SK-N-SH (cell line): ENCODE measurements around the gene NKIRAS1. TPM values are rescaled to one million over a fixed set of nuclear protein-coding genes. Genes with fewer than 3 reads are reported as not detected.
A peak's percentile ranks its signal among the peaks of the same experiment; 100 is the strongest.

Source experiments
- CTCF ChIA-PET: fragments of 300-600, 350-600 bp; formaldehyde crosslinking; extraction: SDS; loops from one replicate; lab custom pipeline; 2021; lab: Yijun Ruan, JAX
- POLR2A ChIA-PET: fragments of 350-600 bp; sonication (Branson Sonifier 250); formaldehyde crosslinking; extraction: SDS; loops from one replicate; lab custom pipeline; 2020; ENCODE audit warnings: antibody characterized with exemption, inconsistent platforms; lab: Yijun Ruan, JAX
- DNase-seq: peaks from one replicate; pipeline ENCODE4 v3.0.0; 2012
- H2AFZ ChIP-seq: fragments of 200-600 bp; sonication (generic); 2 replicates; pipeline ENCODE4 v1.8.1; 2016; ENCODE audit warnings: antibody characterized with exemption, mild to moderate bottlenecking, low read depth
- H3F3A ChIP-seq: fragments of 200-600 bp; sonication (generic); replicated peaks from 2 replicates; pipeline ENCODE3; 2016; ENCODE audit warnings: antibody characterized with exemption, mild to moderate bottlenecking; ENCODE audit not compliant: insufficient read depth
- H3K27ac ChIP-seq, 2 experiments: fragments of 200-500 bp in 1 of 2; fragments of 200-600 bp in 1 of 2; sonication (Bioruptor generic) in 1 of 2; sonication (generic), shearing (Covaris generic) in 1 of 2; 2 replicates each; pipeline versions ENCODE4 v1.5.1 to v1.6.1; 2014 to 2016; ENCODE audit warnings: low read depth in 2 of 2, inconsistent platforms in 1 of 2, low read length in 1 of 2, mild to moderate bottlenecking in 1 of 2, mixed read lengths in 1 of 2
- H3K27me3 ChIP-seq: fragments of 200-600 bp; sonication (generic), shearing (Covaris generic); 2 replicates; pipeline ENCODE4 v1.6.1; 2016; ENCODE audit warnings: mixed run types; ENCODE audit not compliant: insufficient read depth
- H3K36me3 ChIP-seq, 2 experiments: fragments of 200-500 bp in 1 of 2; fragments of 200-600 bp in 1 of 2; sonication (Bioruptor generic) in 1 of 2; sonication (generic) in 1 of 2; replicated peaks in 1 of 2; 2 replicates each; pipeline versions ENCODE3 to v1.5.1; 2014 to 2016; ENCODE audit warnings: low read length in 1 of 2, mild to moderate bottlenecking in 1 of 2; ENCODE audit not compliant: insufficient read depth in 2 of 2, control insufficient read depth in 1 of 2
- H3K4me1 ChIP-seq, 2 experiments: fragments of 200-500 bp in 1 of 2; fragments of 200-600 bp in 1 of 2; sonication (Bioruptor generic) in 1 of 2; sonication (generic), shearing (Covaris generic) in 1 of 2; 2 replicates each; pipeline versions ENCODE4 v1.5.1 to v1.6.1; 2014 to 2016; ENCODE audit warnings: low read depth in 1 of 2, low read length in 1 of 2, mixed run types in 1 of 2; ENCODE audit not compliant: insufficient read depth in 2 of 2, control insufficient read depth in 1 of 2
- H3K4me2 ChIP-seq: fragments of 200-600 bp; sonication (generic), shearing (Covaris generic); 2 replicates; pipeline ENCODE4 v1.6.1; 2017; ENCODE audit warnings: mixed run types
- H3K4me3 ChIP-seq, 2 experiments: fragments of 200-500 bp in 1 of 2; fragments of 200-600 bp in 1 of 2; sonication (Bioruptor generic) in 1 of 2; sonication (generic), shearing (Covaris generic) in 1 of 2; 2 replicates each; pipeline versions ENCODE4 v1.5.1 to v1.8.1; 2014 to 2016; ENCODE audit warnings: low read depth in 2 of 2, inconsistent platforms in 1 of 2, low read length in 1 of 2, mild to moderate bottlenecking in 1 of 2, mixed read lengths in 1 of 2, moderate library complexity in 1 of 2
- H3K79me2 ChIP-seq: fragments of 200-600 bp; sonication (generic); 2 replicates; pipeline ENCODE4 v1.8.1; 2017; ENCODE audit warnings: mild to moderate bottlenecking; ENCODE audit not compliant: insufficient read depth
- H3K9ac ChIP-seq: fragments of 200-600 bp; sonication (generic); 2 replicates; pipeline ENCODE4 v1.6.1; 2017; ENCODE audit warnings: mixed run types
- H3K9me2 ChIP-seq: fragments of 200-600 bp; sonication (generic); 2 replicates; pipeline ENCODE4 v1.6.1; 2017; ENCODE audit warnings: mixed run types
- H3K9me3 ChIP-seq: fragments of 200-600 bp; sonication (generic); 2 replicates; pipeline ENCODE4 v1.6.1; 2017; ENCODE audit warnings: mixed run types, mild to moderate bottlenecking, moderate library complexity
- H4K20me1 ChIP-seq: fragments of 200-600 bp; sonication (generic); 2 replicates; pipeline ENCODE4 v1.6.1; 2017; ENCODE audit warnings: mild to moderate bottlenecking, mixed run types; ENCODE audit not compliant: insufficient read depth
- EP300 ChIP-seq, 2 experiments: IDR thresholded peaks; 2 replicates each; pipeline versions ENCODE4 v1.4.0 to v1.6.1; 2012; ENCODE audit warnings: borderline replicate concordance in 1 of 2, low read depth in 1 of 2, low read length in 1 of 2
- FOXJ3 ChIP-seq: sonication (generic); formaldehyde crosslinking; IDR thresholded peaks from 2 replicates; pipeline ENCODE4 v1.5.1; 2020; ENCODE audit warnings: mild to moderate bottlenecking, missing genetic modification reagents
- FOXM1 ChIP-seq: IDR thresholded peaks from 2 replicates; pipeline ENCODE4 v1.4.0; 2012; ENCODE audit warnings: low read depth, mild to moderate bottlenecking
- GATA2 ChIP-seq: sonication (generic); formaldehyde crosslinking; IDR thresholded peaks from 2 replicates; pipeline ENCODE4 v1.5.0; 2020; ENCODE audit warnings: mild to moderate bottlenecking, missing genetic modification reagents
- MXI1 ChIP-seq: IDR thresholded peaks from 2 replicates; pipeline ENCODE4 v1.6.1; 2012; ENCODE audit warnings: mild to moderate bottlenecking, low read depth, low read length, improper control_type of control experiment
- NFIC ChIP-seq: IDR thresholded peaks from 2 replicates; pipeline ENCODE4 v1.4.0; 2012; ENCODE audit warnings: borderline replicate concordance
- NRF1 ChIP-seq: IDR thresholded peaks from 2 replicates; pipeline ENCODE4 v1.6.1; 2012; ENCODE audit warnings: low read depth, mild to moderate bottlenecking, low read length
- RAD21 ChIP-seq: IDR thresholded peaks from 2 replicates; pipeline ENCODE4 v1.6.1; 2012; ENCODE audit warnings: mild to moderate bottlenecking, low read length
- RCOR1 ChIP-seq: fragments of 150-350 bp; IDR thresholded peaks from 2 replicates; pipeline ENCODE4 v1.6.1; 2017; ENCODE audit warnings: antibody characterized with exemption, low read length
- RXRA ChIP-seq: IDR thresholded peaks from 2 replicates; pipeline ENCODE4 v1.4.0; 2012; ENCODE audit warnings: low read depth, mild to moderate bottlenecking, borderline replicate concordance
- SMC3 ChIP-seq: IDR thresholded peaks from 2 replicates; pipeline ENCODE4 v1.6.1; 2012; ENCODE audit warnings: low read depth, low read length, improper control_type of control experiment
- TCF12 ChIP-seq: IDR thresholded peaks from 2 replicates; pipeline ENCODE4 v1.4.0; 2012
- WGBS: methylation state at CpG from one replicate; pipeline ENCODE4 v1.1.6; 2017; ENCODE audit warnings: low lambda C conversion rate; 5-methylcytosine and 5-hydroxymethylcytosine counted together
- polyA plus RNA-seq, 3 experiments: library from polyadenylated mRNA; depleted of rRNA; stranded (reverse); fragments of >200 nt; gene quantifications; 2 replicates each; pipeline ENCODE4 v1.2.3, GENCODE V29; 2012
- TF ChIP-seq, protein P1 (sequence below): fragments of 150-350 bp; IDR thresholded peaks from 2 replicates; pipeline ENCODE4 v1.6.1; 2016; ENCODE audit warnings: mild to moderate bottlenecking, low read depth, low read length
- TF ChIP-seq, protein P2 (sequence below): IDR thresholded peaks from 2 replicates; pipeline ENCODE4 v1.6.1; 2012; ENCODE audit warnings: mild to moderate bottlenecking, low read depth, low read length, moderate library complexity
- TF ChIP-seq, protein P3 (sequence below): IDR thresholded peaks from 2 replicates; pipeline ENCODE4 v1.4.0; 2012; ENCODE audit warnings: low read depth

Gene NKIRAS1
- polyA plus RNA-seq, 1 of the 3 experiments (the other 2 are of a cell fraction), result 8.1 TPM

DNA sequence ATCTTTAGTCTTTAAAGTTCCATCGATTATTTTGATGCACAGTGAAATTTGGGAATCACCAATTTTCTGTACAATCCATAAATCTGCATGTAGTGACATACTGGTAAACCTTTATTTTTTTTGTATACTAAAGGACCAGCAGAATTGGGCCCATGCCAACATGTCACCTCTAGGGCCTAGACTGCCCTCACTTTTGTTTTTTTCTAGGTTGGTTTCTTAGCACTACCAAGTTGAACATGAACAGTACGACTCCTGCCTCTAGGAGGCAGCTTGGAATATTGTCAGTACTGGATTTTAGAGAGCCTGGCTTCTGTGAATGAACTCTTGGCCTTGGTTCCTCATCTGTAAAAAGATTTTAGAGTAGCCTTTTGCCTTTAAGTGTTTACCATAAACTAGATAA, 32.3 kb downstream of the NKIRAS1 start:
- CTCF ChIA-PET, result interaction anchor here (1.1 to 2.2 kb wide), 3 partner anchors 41 to 73 kb away, joined by 3 to 7 read pairs (median 7); no protein-coding TSS in a partner anchor

DNA sequence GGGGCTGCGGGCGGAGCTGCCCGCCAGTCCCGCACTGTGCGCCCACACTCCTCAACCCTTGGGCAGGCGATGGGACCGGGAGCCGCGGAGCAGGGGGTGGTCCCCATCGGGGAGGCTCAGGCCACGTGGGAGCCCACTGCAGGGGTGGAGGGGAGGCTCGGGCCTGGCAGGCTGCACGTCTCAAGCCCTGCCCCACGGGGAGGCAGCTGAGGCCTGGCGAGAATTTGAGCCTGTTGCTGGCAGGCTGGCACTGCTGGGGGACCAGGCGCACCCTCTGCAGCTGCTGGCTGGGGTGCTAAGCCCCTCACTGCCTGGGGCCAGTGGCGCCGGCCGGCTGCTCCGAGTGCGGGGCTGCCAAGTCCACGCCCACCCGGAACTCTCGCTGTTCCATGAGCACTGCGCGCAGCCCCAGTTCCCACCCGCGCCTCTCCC, 34.3 kb downstream of the NKIRAS1 start:
- no peak overlapping the region for H2AFZ ChIP-seq
- WGBS, result 95% methylated on average over 27 of the region's 28 CpGs
- POLR2A ChIA-PET, result no interaction called here
- TF ChIP-seq RXRA, result no peak
- TF ChIP-seq, protein P1, sequence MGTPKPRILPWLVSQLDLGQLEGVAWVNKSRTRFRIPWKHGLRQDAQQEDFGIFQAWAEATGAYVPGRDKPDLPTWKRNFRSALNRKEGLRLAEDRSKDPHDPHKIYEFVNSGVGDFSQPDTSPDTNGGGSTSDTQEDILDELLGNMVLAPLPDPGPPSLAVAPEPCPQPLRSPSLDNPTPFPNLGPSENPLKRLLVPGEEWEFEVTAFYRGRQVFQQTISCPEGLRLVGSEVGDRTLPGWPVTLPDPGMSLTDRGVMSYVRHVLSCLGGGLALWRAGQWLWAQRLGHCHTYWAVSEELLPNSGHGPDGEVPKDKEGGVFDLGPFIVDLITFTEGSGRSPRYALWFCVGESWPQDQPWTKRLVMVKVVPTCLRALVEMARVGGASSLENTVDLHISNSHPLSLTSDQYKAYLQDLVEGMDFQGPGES, result no peak
- TF ChIP-seq SMC3, result no peak
- TF ChIP-seq, protein P2, sequence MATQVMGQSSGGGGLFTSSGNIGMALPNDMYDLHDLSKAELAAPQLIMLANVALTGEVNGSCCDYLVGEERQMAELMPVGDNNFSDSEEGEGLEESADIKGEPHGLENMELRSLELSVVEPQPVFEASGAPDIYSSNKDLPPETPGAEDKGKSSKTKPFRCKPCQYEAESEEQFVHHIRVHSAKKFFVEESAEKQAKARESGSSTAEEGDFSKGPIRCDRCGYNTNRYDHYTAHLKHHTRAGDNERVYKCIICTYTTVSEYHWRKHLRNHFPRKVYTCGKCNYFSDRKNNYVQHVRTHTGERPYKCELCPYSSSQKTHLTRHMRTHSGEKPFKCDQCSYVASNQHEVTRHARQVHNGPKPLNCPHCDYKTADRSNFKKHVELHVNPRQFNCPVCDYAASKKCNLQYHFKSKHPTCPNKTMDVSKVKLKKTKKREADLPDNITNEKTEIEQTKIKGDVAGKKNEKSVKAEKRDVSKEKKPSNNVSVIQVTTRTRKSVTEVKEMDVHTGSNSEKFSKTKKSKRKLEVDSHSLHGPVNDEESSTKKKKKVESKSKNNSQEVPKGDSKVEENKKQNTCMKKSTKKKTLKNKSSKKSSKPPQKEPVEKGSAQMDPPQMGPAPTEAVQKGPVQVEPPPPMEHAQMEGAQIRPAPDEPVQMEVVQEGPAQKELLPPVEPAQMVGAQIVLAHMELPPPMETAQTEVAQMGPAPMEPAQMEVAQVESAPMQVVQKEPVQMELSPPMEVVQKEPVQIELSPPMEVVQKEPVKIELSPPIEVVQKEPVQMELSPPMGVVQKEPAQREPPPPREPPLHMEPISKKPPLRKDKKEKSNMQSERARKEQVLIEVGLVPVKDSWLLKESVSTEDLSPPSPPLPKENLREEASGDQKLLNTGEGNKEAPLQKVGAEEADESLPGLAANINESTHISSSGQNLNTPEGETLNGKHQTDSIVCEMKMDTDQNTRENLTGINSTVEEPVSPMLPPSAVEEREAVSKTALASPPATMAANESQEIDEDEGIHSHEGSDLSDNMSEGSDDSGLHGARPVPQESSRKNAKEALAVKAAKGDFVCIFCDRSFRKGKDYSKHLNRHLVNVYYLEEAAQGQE, result no peak
- TF ChIP-seq NRF1, result no peak
- TF ChIP-seq MXI1, result no peak
- TF ChIP-seq FOXJ3 (CRISPR knock-in tag), result no peak
- TF ChIP-seq FOXM1, result no peak

More for the DNA sequence above, 32.3 kb downstream of the NKIRAS1 start:
- Histone ChIP-seq H2AFZ (no peak overlapping the region), H3F3A (no peaks in the 10 kb centered on the region), H3K9ac (no peak overlapping the region), H3K36me3 (peaks cover 24 to 26% of the 10 kb centered on the region in 2 experiments), H3K9me3 (no peaks in the 10 kb centered on the region), H3K9me2 (no peaks in the 10 kb centered on the region), H3K4me3 (no peak overlapping the region), H3K27ac (no peak overlapping the region), H3K4me2 (no peak overlapping the region), H3K4me1 (no peaks in the 10 kb centered on the region; a peak in 2 of 4 replicates), H3K27me3 (no peaks in the 10 kb centered on the region), H3K79me2 (peaks cover 22% of the 10 kb centered on the region), H4K20me1 (peaks cover 38% of the 10 kb centered on the region)
- POLR2A ChIA-PET, result interaction anchor here (1.5 kb wide), 1 partner anchor 32 kb away, joined by 3 read pairs; the partner anchor contains the start of genes NKIRAS1 and RPL15
- TF ChIP-seq, protein P3, sequence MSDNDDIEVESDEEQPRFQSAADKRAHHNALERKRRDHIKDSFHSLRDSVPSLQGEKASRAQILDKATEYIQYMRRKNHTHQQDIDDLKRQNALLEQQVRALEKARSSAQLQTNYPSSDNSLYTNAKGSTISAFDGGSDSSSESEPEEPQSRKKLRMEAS, result no peak
- TF ChIP-seq FOXJ3 (CRISPR knock-in tag) (no peak), TCF12 (no peak), GATA2 (no peak), EP300 (IDR thresholded peaks at IDR 0.05; ENCODE audit: borderline replicate concordance in 1 of 2, low read depth in 1 of 2, low read length in 1 of 2) (no peak), NFIC (no peak), RAD21 (no peak), RXRA (no peak), RCOR1 (no peak)
- TF ChIP-seq, protein P2, result no peak
- TF ChIP-seq, protein P1, result no peak
- WGBS, result 96% methylated on average over 2 of the region's 2 CpGs
- peak; percentile 35 for DNase-seq

More for the DNA sequence above, 34.3 kb downstream of the NKIRAS1 start:
- Histone ChIP-seq H3K9me3 (no peaks in the 10 kb centered on the region), H3K9me2 (no peaks in the 10 kb centered on the region), H3K4me2 (no peak overlapping the region), H3F3A (no peaks in the 10 kb centered on the region), H3K4me3 (no peak overlapping the region), H4K20me1 (peaks cover 53% of the 10 kb centered on the region), H3K4me1 (peaks cover 0 to 4% of the 10 kb centered on the region in 2 experiments; a peak in 3 of 4 replicates), H3K27ac (no peak overlapping the region), H3K79me2 (peaks cover 31% of the 10 kb centered on the region), H3K9ac (no peak overlapping the region), H3K36me3 (peaks cover 11 to 17% of the 10 kb centered on the region in 2 experiments), H3K27me3 (no peaks in the 10 kb centered on the region)
- CTCF ChIA-PET, result interaction anchor here (0.8 kb wide), 1 partner anchor 9 kb away, joined by 3 read pairs; no protein-coding TSS in a partner anchor
- no peak for DNase-seq
